GM12872 (cell line): ENCODE data around the gene HSDL2.

Experiments used
- TF ChIP-seq, protein P1 (sequence below): IDR thresholded peaks from 3 replicates; pipeline ENCODE4 v1.5.1; 2011; ENCODE audit warnings: low read depth, mild to moderate bottlenecking, low read length, moderate library complexity; ENCODE audit not compliant: insufficient read depth

HSDL2 gene

GRCh38 chr9:112447283-112447761 lies 67.4 kb downstream of the HSDL2 start:
- TF ChIP-seq, protein P1, sequence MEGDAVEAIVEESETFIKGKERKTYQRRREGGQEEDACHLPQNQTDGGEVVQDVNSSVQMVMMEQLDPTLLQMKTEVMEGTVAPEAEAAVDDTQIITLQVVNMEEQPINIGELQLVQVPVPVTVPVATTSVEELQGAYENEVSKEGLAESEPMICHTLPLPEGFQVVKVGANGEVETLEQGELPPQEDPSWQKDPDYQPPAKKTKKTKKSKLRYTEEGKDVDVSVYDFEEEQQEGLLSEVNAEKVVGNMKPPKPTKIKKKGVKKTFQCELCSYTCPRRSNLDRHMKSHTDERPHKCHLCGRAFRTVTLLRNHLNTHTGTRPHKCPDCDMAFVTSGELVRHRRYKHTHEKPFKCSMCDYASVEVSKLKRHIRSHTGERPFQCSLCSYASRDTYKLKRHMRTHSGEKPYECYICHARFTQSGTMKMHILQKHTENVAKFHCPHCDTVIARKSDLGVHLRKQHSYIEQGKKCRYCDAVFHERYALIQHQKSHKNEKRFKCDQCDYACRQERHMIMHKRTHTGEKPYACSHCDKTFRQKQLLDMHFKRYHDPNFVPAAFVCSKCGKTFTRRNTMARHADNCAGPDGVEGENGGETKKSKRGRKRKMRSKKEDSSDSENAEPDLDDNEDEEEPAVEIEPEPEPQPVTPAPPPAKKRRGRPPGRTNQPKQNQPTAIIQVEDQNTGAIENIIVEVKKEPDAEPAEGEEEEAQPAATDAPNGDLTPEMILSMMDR: no peak

DNA sequence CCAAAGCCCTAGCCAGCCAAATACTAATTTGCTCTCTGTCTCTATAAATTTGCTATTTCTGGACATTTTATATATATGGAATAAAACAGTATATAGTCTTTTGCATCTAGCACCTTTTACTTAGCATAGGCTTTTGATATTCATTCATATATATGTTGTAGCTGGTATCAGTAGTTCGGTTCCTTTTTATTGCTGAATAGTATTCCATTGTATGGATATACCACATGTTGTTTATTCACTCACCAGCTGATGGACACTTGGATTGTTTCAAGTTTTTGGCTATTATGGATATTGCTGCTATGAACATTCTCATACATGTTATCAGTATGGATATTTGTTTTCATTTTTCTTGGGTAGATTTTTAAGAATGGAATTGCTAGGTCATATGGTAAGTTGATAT lies 82.9 kb downstream of the HSDL2 start:
- TF ChIP-seq, protein P1: no peak

- TF ChIP-seq, protein P1: no peak
Measured at GRCh38 chr9:112465352-112465751, 85.4 kb downstream of the HSDL2 start.

DNA sequence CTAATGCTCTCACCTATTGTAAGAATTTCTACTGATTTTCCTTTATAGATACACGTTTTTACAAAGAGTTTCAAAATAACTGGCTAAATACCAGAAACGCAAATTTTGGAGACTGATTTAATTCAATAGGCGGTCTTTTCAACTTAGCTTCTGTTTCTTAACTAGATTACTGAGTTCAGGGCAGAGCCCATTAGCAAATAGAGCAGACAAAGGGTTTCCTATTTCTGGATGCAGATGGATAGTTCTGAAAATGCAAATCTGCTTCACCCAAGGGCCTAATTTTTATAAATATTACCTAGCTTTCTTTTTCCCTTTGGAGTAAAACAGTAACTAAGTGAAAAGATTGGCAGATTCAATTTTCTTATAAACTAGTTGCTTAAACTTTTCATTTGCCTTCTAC lies 93.1 kb downstream of the HSDL2 start:
- TF ChIP-seq, protein P1: no peak

- TF ChIP-seq, protein P1: no peak
Measured at GRCh38 chr9:112473986-112474385, 94.1 kb downstream of the HSDL2 start.

GRCh38 chr9:112475318-112475717 lies 95.4 kb downstream of the HSDL2 start:
- TF ChIP-seq, protein P1: no peak

DNA sequence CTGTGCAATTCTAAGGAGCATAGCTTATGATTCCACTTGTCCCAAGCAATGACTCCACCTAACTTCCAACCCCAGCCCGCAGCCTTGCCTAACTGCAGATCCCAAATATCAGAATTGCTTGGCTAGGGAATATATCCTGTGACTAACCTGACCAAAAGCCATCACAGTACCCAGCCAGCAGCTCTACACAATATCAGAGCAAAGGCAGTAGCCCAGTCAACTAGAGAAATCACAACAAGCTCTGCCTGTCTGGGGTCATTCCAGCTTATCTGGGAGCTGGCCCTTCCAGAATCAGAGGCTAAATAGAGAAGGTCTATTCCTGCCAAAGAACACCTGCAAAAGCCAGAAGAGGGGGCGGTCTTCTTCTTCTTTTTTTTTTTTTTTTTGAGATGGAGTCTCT lies 97.4 kb downstream of the HSDL2 start:
- TF ChIP-seq, protein P1: no peak
